Uterus (tissue), 4 donors: Measurements from ENCODE around the gene FIBP. TPM values are rescaled to one million over a fixed set of nuclear protein-coding genes. Genes with fewer than 3 reads are reported as not detected.
A peak's percentile ranks its signal among the peaks of the same experiment; 100 is the strongest.

Experiments
- DNase-seq, 2 donors: peaks; one replicate each; pipeline ENCODE4 v3.0.0-alpha.2; 2019 to 2020
- H3K27ac ChIP-seq, 2 donors: fragments of 200-600 bp; sonication (generic); 1 replicate in 1 of 2; 2 replicates in 1 of 2; pipeline ENCODE4 v1.5.1; 2016 to 2018
- H3K27me3 ChIP-seq, 2 donors: fragments of 200-600 bp; sonication (generic); one replicate each; pipeline ENCODE4 v1.5.1; 2018 to 2019; ENCODE audit warnings: control low read depth in 1 of 2
- H3K36me3 ChIP-seq, 2 donors: fragments of 200-600 bp; sonication (generic); one replicate each; pipeline ENCODE4 v1.5.1; 2019; ENCODE audit warnings: control low read depth in 1 of 2
- H3K4me1 ChIP-seq, 2 donors: fragments of 200-600 bp; sonication (generic); one replicate each; pipeline ENCODE4 v1.5.1; 2018 to 2019; ENCODE audit warnings: control low read depth in 1 of 2
- H3K4me3 ChIP-seq, 2 donors: fragments of 200-600 bp; sonication (generic); 1 replicate in 1 of 2; 2 replicates in 1 of 2; pipeline ENCODE4 v1.5.1; 2018 to 2019; ENCODE audit warnings: mild to moderate bottlenecking in 1 of 2
- H3K9me3 ChIP-seq, 2 donors: fragments of 200-600 bp; sonication (generic); one replicate each; pipeline ENCODE4 v1.5.1; 2019; ENCODE audit warnings: control low read depth in 1 of 2
- POLR2A ChIP-seq, 2 donors: fragments of 450-650 bp; IDR thresholded peaks; one replicate each; pipeline ENCODE4 v1.6.1; 2016; ENCODE audit warnings: antibody characterized with exemption in 2 of 2, mild to moderate bottlenecking in 1 of 2, moderate library complexity in 1 of 2
- intact Hi-C: fragments of 100-400 bp; cut with DNase I; formaldehyde crosslinking; loops from one replicate; pipeline ENCODE4 v1.15.1; 2023; ENCODE audit warnings: low total_unique reads
- total RNA-seq, 4 donors: library from RNA; depleted of rRNA in 3 of 4; stranded (reverse); fragments of >200 nt in 3 of 4; gene quantifications; one replicate each; pipeline versions ENCODE4 v1.1.0 to v1.2.4, GENCODE V29; 2014 to 2023
- TF ChIP-seq, protein P1 (sequence below), 4 experiments: fragments of 200-600 bp in 2 of 4; fragments of 450-650 bp in 2 of 4; sonication (generic) in 2 of 4; IDR thresholded peaks; one replicate each; pipeline ENCODE4 v1.5.1; 2016 to 2019; ENCODE audit warnings: antibody characterized with exemption in 4 of 4, mild to moderate bottlenecking in 2 of 4, moderate library complexity in 1 of 4
- donor health status: DM: yes; HTN: yes; CAD: no.

FIBP gene
- total RNA-seq, 4 donors from 2014 or later, result 39.7 to 239 (median 52.2) TPM

DNA sequence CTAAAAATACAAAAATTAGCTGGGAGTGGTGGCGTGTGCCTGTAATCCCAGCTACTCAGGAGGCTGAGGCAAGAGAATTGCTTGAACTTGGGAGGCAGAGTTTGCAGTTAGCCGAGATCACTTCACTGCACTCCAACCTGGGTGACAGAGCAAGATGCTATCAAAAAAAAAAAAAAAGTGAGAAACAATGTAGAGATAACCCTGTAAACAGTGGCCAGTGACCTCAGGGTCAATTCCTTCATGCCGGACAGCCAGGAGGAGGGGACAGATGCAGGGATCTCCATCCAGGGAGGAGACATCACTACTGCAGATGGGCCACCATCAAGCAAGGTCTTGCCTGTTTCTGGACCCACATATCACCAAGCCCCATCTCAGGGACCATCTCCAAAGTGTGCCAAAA, 40.5 kb downstream of the FIBP start:
- Histone ChIP-seq H3K4me1 (no peaks in the 10 kb centered on the region), H3K36me3 (no peaks in the 10 kb centered on the region), H3K9me3 (no peaks in the 10 kb centered on the region), H3K27ac (no peak overlapping the region), H3K4me3 (no peak overlapping the region), H3K27me3 (no peaks in the 10 kb centered on the region)
- intact Hi-C loops, result no loop called here
- TF ChIP-seq POLR2A (IDR thresholded peaks at IDR 0.05), result no peak
- TF ChIP-seq, protein P1, sequence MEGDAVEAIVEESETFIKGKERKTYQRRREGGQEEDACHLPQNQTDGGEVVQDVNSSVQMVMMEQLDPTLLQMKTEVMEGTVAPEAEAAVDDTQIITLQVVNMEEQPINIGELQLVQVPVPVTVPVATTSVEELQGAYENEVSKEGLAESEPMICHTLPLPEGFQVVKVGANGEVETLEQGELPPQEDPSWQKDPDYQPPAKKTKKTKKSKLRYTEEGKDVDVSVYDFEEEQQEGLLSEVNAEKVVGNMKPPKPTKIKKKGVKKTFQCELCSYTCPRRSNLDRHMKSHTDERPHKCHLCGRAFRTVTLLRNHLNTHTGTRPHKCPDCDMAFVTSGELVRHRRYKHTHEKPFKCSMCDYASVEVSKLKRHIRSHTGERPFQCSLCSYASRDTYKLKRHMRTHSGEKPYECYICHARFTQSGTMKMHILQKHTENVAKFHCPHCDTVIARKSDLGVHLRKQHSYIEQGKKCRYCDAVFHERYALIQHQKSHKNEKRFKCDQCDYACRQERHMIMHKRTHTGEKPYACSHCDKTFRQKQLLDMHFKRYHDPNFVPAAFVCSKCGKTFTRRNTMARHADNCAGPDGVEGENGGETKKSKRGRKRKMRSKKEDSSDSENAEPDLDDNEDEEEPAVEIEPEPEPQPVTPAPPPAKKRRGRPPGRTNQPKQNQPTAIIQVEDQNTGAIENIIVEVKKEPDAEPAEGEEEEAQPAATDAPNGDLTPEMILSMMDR (IDR thresholded peaks at IDR 0.05), result no peak
- no peak for DNase-seq

DNA sequence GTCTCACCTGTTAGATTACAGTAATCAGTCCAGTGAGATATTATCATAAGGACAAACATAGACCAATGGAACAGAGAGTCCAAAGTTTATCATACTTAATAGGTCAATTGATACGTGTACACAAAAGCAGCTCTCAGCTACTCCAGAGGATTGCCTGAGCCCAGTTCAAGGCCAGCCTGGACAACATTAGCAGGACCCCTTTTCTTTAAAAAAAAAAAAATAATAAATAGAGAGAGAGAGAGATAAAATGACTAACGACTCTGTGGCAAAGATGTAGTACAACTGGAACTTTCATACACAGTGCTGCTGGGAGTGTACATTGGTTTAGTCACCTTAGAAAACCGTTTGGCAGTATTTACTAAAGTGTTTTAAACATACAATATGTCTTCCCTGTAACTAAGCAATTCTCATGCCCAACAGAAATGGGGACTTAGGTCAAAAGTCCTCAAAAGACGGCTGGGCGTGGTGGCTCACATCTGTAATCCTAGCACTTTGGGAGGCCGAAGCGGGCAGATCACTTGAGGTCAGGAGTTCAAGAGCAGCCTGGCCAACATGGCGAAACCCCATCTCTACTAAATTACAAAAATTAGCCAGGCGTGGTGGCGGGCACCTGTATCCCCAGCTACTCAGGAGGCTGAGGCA, 43.9 kb downstream of the FIBP start:
- intact Hi-C loops, result no loop called here

DNA sequence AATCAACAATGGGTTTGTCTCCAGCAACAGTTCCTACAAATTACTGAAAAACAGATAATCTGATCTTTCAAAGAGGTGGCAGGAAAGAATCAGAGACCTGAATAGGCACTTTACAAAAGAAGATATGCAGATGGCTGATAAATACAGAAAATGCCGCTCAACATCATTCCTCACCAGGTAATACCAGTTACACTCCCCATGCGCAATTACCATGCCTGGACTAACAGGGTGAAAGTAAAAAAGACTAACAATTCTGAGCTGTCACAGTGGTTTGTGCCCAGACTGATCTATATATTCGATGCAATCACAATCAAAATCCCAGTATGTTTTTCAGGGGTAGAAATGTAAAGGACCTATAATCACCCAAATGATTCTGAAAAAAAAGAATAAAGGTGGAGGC, 44.5 kb downstream of the FIBP start:
- intact Hi-C loops, result no loop called here
- DNase-seq, result no peak
- TF ChIP-seq POLR2A (IDR thresholded peaks at IDR 0.05), result no peak
- TF ChIP-seq, protein P1 (IDR thresholded peaks at IDR 0.05), result no peak
- H3K27me3 ChIP-seq, result no peaks in the 10 kb centered on the region
- H3K4me1 ChIP-seq, result no peaks in the 10 kb centered on the region
- H3K9me3 ChIP-seq, result no peaks in the 10 kb centered on the region
- H3K36me3 ChIP-seq, result no peaks in the 10 kb centered on the region
- H3K4me3 ChIP-seq, result no peak overlapping the region
- no peak overlapping the region for H3K27ac ChIP-seq

More for the DNA sequence above, 43.9 kb downstream of the FIBP start:
- Histone ChIP-seq H3K27me3 (no peaks in the 10 kb centered on the region), H3K27ac (no peak overlapping the region), H3K36me3 (no peaks in the 10 kb centered on the region), H3K4me1 (no peaks in the 10 kb centered on the region), H3K9me3 (no peaks in the 10 kb centered on the region), H3K4me3 (no peak overlapping the region)
- no peak for TF ChIP-seq POLR2A (IDR thresholded peaks at IDR 0.05)
- TF ChIP-seq, protein P1 (IDR thresholded peaks at IDR 0.05), result no peak
- DNase-seq, result no peak

DNA sequence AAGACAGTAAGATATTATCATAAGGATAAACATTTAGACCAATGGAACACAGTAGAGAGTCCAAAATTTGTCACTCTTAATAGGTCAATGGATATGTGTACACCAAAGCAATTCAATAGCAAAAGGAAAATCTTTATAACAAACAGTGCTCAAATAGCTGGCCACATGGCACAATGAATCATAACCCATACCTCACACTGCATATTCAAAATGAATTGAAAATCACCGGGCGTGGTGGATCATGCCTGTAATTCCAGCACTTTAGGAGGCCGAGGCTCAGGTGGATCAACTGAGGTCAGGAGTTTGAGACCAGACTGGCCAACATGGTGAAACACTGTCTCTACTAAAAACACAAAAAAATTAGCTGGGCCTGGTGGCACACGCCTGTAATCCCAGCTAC, 46.1 kb downstream of the FIBP start:
- Histone ChIP-seq H3K27me3 (no peaks in the 10 kb centered on the region), H3K9me3 (no peaks in the 10 kb centered on the region), H3K4me1 (no peaks in the 10 kb centered on the region), H3K36me3 (no peaks in the 10 kb centered on the region), H3K27ac (no peak overlapping the region), H3K4me3 (no peak overlapping the region)
- no peak for DNase-seq
- intact Hi-C loops, result no loop called here
- TF ChIP-seq, protein P1 (IDR thresholded peaks at IDR 0.05), result no peak
- no peak for TF ChIP-seq POLR2A (IDR thresholded peaks at IDR 0.05)

DNA sequence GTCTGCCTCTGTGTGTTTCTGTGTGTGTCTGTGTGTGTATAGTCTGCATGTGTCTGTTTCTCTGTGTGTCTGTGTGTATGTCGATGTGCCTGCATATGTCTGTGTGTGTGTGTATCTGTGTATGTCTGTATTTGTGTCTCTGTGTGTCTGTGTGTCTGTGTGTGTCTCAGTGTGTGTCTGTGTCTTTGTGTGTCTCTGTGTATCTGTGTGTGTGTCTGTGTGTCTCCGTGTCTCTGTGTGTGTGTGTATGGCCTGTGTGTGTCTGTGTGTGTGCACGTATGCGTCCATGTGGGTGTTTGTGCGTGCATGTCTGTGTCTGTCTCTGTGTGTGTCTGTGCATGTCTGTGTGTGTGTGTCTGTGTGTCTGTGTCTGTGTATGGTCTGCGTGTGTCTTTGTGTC, 54.1 kb downstream of the FIBP start:
- no peak overlapping the region for H3K27ac ChIP-seq
- peaks cover 4 to 5% of the 10 kb centered on the region in 2 donors for H3K4me1 ChIP-seq
- peak overlapping the region; percentile 47 to 54 for H3K4me3 ChIP-seq
- H3K27me3 ChIP-seq, result no peaks in the 10 kb centered on the region
- no peak for TF ChIP-seq POLR2A (IDR thresholded peaks at IDR 0.05)
- TF ChIP-seq, protein P1 (IDR thresholded peaks at IDR 0.05), result no peak
- DNase-seq, result no peak
- H3K36me3 ChIP-seq, result no peaks in the 10 kb centered on the region
- H3K9me3 ChIP-seq, result no peaks in the 10 kb centered on the region
- intact Hi-C loops, result no loop called here

Other genes with a start within 250 kb of the FIBP start
- 10 to 100 TPM in 3 of 4 donors, 1 to 10 TPM in 1; 6.7 to 97.1 (median 36.5) TPM for gene RELA, start 225.6 kb downstream of the FIBP start, total RNA-seq
- gene KAT5, start 176.2 kb downstream of the FIBP start, total RNA-seq, result 100 to 1,000 TPM in 2 of 4 donors, 10 to 100 TPM in 2; 37.1 to 113 (median 81.5) TPM
- gene RNASEH2C, start 167.7 kb downstream of the FIBP start, total RNA-seq, result 100 to 1,000 TPM in 1 of 4 donors, 10 to 100 TPM in 3; 35.2 to 107 (median 65.4) TPM
- 10 to 100 TPM in 1 of 4 donors, 1 to 10 TPM in 3; 2.4 to 17.1 (median 5.7) TPM for gene AP5B1, start 107.5 kb downstream of the FIBP start, total RNA-seq
- gene OVOL1, start 101.4 kb downstream of the FIBP start, total RNA-seq, result 1 to 10 TPM in 1 of 4 donors, not detected in 3; 1.0 TPM
- gene SNX32, start 54.5 kb downstream of the FIBP start, total RNA-seq, result 1 to 10 TPM in 1 of 4 donors, under 1 TPM in 1, not detected in 2; 0.58 to 2.6 TPM
- 100 to 1,000 TPM; 227 to 514 (median 399) TPM for gene CFL1, start 30.3 kb downstream of the FIBP start, total RNA-seq
- 100 to 1,000 TPM in 1 of 4 donors, 10 to 100 TPM in 3; 28.8 to 108 (median 75.0) TPM for gene MUS81, start 28.0 kb downstream of the FIBP start, total RNA-seq
- 100 to 1,000 TPM in 1 of 4 donors, 10 to 100 TPM in 3; 56.1 to 165 (median 87.3) TPM for gene EFEMP2, start 15.7 kb downstream of the FIBP start, total RNA-seq
- 1 to 10 TPM in 1 of 4 donors, under 1 TPM in 1, not detected in 2; 0.62 to 3.6 TPM for gene CTSW, start 8.6 kb downstream of the FIBP start, total RNA-seq
- 100 to 1,000 TPM in 1 of 4 donors, 10 to 100 TPM in 3; 22.3 to 141 (median 54.5) TPM for gene CCDC85B, start 2.2 kb upstream of the FIBP start, total RNA-seq
- gene FOSL1, start 11.9 kb upstream of the FIBP start, total RNA-seq, result 1 to 10 TPM in 2 of 4 donors, not detected in 2; 2.9 to 3.9 TPM
- 10 to 100 TPM; 11.5 to 53.0 (median 29.7) TPM for gene C11orf68, start 30.6 kb upstream of the FIBP start, total RNA-seq
- gene DRAP1, start 31.0 kb upstream of the FIBP start, total RNA-seq, result 10 to 100 TPM in 3 of 4 donors, 1 to 10 TPM in 1; 9.2 to 83.0 (median 60.6) TPM
- gene TSGA10IP, start 57.0 kb upstream of the FIBP start, total RNA-seq, result not detected
- 10 to 100 TPM; 10.3 to 77.9 (median 30.5) TPM for gene SART1, start 73.3 kb upstream of the FIBP start, total RNA-seq
- gene EIF1AD, start 113.7 kb upstream of the FIBP start, total RNA-seq, result 10 to 100 TPM; 15.6 to 38.2 (median 33.1) TPM
- gene BANF1, start 114.0 kb upstream of the FIBP start, total RNA-seq, result 100 to 1,000 TPM in 2 of 4 donors, 10 to 100 TPM in 1, 1 to 10 TPM in 1; 8.7 to 136 (median 76.6) TPM
- gene CST6, start 123.5 kb upstream of the FIBP start, total RNA-seq, result under 1 TPM in 1 of 4 donors, not detected in 3; 0.59 TPM
- gene CATSPER1, start 138.0 kb upstream of the FIBP start, total RNA-seq, result under 1 TPM in 1 of 4 donors, not detected in 3; 0.26 TPM
- gene GAL3ST3, start 160.7 kb upstream of the FIBP start, total RNA-seq, result 1 to 10 TPM in 2 of 4 donors, under 1 TPM in 1, not detected in 1; 0.26 to 2.1 (median 1.9) TPM
- gene SF3B2, start 163.9 kb upstream of the FIBP start, total RNA-seq, result 100 to 1,000 TPM in 2 of 4 donors, 10 to 100 TPM in 2; 59.9 to 195 (median 106) TPM
- gene PACS1, start 181.8 kb upstream of the FIBP start, total RNA-seq, result 10 to 100 TPM in 3 of 4 donors, 1 to 10 TPM in 1; 2.9 to 79.2 (median 57.2) TPM